Activated naive CD4-positive, alpha-beta T cell treated with Interleukin-2 at 50 U/mL for 16 hours (primary cell): Measurements from ENCODE around the gene TRIB2.
"Not testable (repeated sequence)": the region's sequence is repeated elsewhere in the genome, so short reads cannot be mapped to it uniquely, and the experiment has no call there.

Experiments
- DNase-seq: peaks from one replicate; pipeline ENCODE4 v3.0.0-alpha.2; 2020

Gene TRIB2

DNA sequence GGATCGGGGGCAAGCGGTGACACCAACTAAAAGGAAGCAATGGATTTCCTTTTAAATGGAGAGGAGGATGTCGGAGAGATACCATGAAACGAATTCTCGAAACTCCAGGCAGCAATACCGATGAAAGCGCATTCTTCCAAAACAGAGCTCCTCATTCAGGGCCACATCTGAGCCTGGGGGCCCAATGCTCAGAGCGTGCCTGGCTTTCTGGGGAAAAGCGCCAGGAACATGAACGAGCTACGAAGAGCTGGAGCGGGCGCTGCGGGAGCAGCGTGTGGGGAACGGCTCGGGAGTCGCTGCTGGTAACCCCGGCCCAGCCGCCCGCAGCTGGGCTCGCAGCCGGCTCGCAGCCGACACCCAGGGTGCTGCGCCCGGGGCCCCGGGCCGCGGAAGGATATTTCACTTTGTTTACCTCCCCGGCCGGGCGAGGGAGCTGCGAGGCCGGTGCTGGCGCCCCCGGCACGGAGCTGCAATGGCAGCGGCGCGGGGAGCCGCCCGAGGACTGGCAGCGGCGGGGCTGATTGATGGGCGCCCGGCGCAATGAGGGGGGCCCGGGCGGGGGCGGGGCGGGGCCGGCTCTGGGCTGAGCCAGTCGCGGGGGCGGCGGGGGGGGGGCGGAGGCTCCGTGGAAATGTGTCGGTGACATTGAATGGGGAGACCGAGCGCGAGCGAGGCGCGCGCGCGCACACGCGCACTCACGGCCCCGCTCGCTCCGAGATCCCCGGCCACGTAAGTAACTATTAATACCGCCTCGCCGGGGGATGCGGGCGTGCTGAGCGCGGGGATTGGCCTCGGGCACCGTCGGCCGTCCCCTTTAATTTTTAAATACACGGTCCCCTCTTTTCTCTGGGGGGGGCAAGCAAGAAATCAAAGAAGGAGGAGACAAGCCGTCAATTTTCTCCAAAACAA lies at the start of gene TRIB2:
Gene TRIB2 (plus strand): TSS at position 655 of the 909 bp plus-strand sequence. CDS start 1,372 bp downstream, outside the sequence.
- DNase-seq = peak; percentile 87

DNA sequence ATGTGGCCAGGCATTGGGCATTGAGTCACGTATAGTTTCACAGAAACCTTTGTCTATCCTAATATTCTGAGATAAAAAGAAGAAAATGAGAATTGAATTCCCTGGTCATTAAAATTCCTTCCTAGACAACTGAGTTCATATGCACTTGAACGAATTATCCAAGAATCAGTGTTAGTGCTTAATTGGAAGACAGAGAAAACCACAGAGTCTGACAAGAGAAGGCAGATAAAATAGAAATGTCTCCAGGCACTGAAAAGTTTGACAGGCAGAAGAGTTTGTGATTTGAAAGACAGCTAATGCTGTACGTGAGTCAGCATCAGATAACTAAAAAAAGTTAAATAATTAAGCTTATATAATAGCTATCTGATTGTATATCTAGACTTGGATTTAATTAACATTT lies 47.7 kb upstream of the TRIB2 start:
- no peak for DNase-seq

DNA sequence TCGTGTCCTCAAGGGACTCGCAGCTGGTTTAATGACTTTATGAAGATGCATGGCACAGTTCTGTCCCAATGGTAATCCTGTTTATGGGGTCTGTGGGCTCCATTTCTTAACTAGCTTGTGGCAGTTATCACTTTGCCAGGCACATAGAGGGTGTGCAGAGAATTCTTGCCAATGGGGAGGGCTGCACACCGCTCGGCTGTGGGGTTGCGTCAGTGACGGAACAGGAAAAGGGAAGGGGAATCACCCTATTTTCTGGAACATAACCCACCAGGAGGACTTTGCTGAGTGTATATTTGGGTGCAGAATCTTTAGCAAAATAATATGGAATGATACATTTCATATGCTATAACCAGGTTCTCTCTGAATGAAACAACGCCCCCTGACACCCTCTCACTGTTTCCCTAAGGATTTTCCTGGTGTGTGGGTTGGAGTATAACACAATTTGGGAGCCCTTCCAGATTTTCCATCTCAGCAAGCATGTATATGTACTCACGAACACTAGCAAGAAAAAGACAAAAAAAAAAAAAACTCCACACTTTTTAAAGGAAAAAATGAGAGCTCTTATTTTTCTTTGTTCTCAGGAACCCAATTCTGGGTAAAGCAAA lies 43.9 kb upstream of the TRIB2 start:
- DNase-seq = no peak

DNA sequence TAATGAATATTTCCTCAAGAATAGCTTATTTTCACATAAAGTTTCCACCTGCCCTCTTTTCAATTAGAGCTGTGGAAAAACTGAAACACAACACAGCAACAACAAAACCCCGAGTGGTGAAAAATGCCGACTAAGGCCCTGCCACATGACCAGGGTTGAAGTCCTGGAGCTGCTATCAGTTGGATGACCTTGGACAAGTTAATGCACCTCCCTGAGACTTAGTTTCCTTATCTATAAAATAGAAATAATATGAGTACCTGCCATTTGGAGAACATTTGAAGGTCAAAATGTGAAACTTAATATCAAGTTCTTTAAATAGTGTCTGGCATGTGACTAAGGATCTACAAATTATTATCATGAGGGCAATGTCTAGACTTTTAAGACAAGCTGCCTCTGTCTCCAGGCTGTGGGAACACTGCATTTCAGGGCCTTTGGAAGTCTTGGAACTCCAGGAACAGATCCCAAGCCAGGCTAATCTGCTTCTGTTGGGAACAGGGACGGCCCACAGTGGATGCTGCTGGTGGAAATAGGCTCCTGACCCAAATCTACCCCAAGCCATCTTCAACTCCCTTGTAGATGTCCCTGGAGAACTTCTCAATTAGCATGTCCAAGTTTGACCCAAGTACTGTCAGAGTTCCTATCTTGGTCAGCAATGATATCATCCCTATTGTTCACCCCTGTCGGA lies 42.0 kb upstream of the TRIB2 start:
- no peak for DNase-seq

DNA sequence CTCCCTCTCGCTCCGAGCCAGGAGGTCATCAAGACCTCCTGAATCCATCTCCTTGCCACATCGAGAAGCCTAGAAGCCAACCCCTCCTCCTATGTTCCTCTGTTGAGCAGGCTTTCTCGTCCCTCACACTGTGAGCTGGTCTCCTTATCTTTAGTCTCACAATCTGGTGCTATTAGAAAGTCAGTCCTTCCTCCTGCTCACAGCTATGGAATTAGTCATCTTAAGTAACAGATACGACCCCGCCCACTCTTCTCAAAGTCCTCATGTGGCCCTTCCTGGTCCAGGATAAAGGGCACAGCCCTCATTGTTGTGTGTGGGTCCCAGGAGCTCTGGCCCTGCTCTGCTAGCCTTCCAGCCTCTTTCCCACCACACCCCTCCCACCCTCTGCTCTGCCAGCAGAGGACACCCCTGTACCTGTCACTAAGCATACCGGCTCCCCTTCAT lies 41.4 kb upstream of the TRIB2 start:
- DNase-seq = no peak

DNA sequence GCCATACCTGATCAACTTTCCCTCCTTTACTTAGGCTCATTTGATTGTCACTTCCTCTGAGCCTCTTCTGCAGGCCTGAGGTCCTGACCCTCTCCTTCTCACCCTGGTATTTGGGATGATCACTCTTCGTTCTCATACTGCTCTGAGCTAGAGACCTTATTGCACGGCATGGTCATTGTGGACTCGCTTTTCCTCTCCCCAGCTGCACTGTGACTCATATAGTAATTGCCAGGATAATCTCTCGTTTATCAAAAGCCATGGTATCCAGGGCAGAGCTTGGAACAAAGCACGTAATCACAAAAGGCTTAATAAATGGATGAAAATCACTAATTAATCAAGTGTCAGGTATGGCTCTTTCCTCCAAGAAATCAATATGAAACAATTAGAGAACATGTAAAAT lies 40.9 kb upstream of the TRIB2 start:
- DNase-seq = no peak

DNA sequence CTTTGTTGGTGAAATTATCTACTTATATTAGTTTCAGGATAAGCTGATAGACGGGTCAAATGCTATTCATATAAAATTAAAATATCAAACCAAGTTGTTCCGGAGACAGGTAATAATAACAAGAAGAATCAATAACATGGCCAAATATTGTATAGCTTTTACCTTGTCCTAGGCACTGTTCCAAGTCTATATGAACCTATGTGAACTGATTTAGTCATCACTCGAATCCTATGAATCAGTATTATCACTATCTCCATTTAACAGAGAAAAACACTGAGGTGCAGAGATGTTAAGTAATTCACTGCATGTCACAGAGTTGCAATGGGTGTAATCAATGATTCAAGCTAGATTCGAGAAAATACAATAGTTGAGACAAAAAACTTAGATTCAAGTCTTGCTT lies 40.0 kb upstream of the TRIB2 start:
- DNase-seq = no peak

DNA sequence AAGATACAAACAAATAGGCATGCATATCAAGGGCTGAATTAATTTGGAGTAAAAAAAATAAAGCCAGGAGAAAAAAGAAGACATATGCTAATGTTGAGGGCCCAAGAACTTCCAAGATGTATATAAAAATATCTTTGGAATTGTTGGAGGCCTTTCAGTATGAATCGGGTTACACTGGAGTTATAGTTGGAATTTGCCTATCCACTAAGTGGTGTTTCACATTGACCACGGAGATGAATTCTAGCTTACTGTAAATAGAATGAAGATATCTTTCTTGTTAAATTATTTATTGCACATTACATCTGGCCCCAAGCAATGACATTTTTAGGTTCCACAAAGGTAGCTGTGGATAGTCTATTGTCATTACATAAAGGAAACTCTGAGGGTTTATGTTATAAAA lies 38.5 kb upstream of the TRIB2 start:
- no peak for DNase-seq

DNA sequence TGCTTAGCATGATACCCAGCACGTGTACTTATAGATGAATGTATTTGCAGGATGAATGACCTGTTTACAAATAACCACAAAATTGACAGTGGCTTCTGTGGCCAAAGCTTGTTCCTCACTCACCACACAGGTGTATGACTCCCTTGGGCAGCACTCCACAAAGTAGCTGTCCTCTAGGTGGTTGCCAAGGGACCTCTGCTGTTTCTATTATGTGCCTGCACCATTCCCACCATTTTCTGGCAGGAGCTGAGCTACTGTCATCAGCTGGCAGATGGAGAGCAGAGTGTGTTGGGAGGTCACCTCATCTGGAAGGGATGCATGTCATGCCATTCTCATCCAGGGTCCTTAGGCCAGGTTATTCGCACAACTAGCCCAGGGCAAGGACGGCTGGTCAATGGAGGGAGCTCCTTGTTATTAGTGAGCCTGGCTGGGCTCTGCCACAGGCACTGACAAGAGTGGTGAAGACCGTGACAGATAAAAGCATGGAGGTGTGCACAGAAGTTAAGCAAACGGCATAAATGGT lies 37.1 kb upstream of the TRIB2 start:
- no peak for DNase-seq

DNA sequence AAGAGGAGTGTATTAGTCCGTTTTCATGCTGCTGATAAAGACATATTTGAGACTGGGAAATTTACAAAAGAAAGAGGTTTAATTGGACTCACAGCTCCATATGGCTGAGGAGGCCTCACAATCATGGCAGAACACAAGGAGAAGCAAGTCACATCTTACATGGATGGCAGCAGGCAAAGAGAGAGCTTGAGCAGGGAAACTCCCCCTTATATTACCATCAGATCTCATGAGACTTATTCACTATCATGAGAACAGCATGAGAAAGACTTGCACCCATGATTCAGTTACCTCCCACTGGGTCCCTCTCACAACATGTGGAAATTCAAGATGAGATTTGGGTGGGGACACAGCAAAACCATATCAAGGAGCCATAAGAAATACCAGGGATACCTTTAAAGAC lies 36.6 kb upstream of the TRIB2 start:
- not testable (repeated sequence) for DNase-seq

DNA sequence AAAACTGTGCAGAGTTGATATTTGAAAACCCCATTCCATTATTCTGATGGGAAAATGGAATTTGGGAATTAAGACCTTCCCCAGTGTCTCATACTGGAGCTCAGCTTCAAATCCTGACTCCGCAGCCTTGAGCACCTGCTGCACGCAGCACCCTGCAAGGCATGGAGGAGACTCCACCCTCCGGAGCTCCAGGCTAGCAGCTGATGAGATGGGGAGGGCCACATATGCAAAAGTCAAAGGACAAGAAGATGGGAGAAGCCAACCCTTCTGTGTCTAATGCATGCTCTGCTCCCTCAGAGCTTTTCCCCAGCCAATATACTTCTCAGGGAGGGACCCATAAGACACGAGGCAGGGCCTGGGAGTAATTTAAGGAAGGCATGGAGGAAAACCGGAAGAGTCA lies 34.7 kb upstream of the TRIB2 start:
- no peak for DNase-seq

DNA sequence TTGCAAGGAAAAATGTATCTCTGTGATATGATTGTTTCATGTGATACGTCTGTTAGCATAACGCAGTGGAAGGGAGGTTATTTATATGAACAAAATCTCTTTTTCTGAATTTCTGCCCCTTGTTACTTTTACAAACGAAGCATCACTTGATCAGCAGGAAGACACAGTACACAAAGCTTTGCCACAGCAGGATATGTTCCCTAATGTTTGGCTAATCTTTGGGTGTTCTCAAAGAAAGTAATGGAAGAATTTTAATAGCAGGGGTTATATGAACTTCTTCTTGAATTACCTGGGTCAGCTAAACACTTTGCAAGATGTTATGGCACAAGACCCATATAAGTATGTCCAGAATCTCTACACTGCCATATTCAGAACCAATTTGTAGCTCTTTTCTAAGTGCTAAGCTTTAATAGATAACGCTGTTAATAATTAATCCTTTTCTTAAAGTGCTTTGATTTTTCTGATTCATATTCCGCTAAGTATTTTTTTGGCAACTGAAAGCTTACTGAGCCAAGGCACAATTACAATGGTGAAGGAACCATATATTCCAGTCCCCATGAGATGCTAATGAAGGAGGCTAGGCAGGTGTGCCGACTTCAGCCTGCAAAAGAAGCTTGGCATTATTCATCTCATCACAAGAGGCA lies 33.2 kb upstream of the TRIB2 start:
- no peak for DNase-seq

DNA sequence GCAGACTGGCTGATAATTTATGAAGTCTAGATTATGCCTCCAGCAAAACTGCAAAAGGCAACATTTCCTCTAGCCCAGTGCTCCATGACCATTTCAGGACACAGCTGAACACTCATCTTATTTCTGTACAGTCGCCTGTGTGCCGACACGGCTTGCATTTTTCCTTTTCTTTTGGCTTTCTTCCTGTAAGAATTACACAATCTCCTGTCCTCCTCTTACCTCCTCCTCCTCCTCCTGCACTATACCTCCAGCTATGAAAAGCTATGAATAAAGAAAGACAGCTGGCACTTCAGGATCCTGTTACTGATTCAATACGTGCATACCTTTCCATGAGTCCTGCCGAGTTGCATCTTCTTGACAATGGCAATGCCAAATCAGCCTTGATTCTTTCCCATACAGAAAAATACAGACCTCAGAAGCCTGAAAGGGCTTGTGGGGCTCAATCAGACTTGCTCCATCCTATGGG lies 32.2 kb upstream of the TRIB2 start:
- DNase-seq = no peak

DNA sequence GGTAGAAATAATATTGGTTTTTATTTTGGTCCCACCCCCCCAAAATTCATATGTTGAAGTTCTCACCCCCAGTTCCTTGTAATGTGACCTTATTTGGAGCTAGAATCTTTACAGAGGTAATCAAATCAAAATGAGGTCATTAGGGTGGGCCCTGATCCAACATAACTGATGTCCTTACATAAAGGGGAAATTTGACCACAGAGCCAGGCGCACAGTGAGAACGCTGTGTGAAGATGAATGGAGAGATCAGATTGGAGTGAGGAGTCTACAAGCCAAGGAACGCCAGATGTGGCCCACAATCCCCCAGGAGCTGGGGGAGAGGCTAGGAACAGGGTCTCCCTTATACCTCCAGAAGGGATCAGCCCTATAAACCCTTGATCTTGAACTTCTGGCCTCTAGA lies 31.6 kb upstream of the TRIB2 start:
- no peak for DNase-seq

DNA sequence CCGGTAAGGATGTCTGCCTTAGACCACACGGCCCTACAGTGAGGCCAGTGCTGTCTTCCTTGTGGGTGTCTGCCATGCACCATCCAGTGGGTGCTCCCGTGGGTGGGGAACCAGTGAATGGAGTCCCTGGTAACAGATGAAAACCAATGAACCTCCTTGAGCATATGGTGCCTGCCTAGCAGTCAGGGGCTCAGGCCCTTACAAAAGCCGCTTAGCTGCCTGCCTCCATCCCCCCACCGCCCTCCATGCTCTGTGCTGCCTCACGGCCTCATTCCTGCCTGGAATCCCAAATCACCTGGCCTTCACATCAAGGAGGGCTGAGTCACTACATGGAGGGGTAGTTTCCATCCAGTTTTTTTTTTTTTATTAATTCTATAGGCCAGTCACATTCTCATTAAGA lies 30.8 kb upstream of the TRIB2 start:
- no peak for DNase-seq

DNA sequence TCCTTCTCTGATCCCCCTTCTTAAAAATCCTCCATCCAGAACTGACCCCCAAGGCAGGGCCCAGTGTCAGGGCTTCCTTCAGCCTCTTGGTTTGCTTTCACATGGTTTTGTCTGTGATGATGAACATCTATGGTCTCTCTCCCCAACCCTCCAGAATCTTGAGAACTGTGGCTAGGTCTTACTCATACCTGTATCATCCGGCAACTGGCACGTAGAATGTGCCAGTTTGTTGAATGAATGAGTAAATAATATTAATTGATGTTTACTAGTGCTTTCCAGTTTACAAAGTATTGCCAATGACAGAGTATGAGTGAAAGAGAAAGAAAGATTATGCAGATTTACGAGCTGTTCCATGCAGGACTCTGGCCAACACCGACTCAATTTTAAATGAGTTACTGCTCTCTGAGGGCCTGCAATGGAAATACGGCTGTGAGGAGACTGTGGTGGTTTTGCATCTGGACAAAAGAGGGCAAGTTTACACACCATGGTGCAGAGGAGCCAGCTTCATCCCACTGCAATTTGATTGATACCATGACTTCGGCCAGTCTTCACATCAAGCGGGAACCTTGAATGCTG lies 29.9 kb upstream of the TRIB2 start:
- no peak for DNase-seq

DNA sequence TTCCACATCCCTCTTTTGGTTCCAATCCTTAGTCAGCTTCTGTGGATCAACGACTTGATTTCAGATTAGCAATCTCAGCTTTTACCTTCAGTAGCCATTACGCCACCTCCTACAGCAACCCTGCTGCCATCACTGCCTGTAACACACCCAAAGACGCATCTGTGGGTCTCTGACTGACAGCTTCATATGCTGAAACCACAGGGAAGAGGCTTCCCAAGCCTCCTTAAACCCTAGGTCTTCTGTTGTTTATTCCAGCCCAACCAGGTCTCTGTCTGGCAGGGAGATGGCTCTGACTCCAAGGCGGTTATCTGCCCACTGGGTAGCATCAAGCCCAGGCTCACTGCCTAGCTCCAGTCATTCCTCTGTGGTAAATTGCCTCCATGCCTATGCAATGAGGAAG lies 28.6 kb upstream of the TRIB2 start:
- DNase-seq = no peak

DNA sequence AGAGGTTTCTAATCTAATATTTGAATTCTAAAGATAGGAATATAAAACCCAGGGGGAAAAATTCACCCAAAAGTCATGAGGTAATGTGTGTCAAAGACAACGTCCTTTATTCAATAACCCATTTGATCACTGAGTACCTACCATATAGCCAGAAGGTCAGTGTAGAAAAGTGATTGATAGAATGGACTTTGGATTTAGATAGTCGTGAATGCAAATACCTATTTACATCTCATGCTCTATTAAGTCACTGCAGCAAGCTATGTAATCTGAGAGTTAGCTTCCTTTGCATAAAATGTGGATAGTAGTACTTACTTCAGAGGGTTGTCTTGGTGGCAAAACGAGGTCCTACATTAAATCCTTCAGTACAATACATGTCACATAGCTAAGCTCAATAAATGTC lies 27.8 kb upstream of the TRIB2 start:
- no peak for DNase-seq

DNA sequence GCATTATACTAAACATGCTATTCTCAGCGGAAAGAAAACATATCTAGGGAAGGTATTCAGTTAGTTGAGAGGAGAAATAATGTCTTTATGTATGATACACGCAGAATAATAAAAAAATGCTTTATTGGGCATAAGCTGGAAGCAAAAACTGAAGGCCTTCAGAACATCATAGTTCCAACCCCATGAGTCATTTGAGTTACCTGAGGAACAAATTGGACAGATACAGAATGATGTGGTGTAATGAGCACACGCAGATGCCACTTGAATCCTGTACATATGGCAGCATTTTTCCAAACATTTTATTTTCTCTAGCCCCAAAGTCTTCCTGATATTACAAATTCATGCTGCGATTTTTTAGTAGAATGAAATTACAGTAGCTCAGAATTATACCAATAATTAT lies 23.2 kb upstream of the TRIB2 start:
- no peak for DNase-seq

DNA sequence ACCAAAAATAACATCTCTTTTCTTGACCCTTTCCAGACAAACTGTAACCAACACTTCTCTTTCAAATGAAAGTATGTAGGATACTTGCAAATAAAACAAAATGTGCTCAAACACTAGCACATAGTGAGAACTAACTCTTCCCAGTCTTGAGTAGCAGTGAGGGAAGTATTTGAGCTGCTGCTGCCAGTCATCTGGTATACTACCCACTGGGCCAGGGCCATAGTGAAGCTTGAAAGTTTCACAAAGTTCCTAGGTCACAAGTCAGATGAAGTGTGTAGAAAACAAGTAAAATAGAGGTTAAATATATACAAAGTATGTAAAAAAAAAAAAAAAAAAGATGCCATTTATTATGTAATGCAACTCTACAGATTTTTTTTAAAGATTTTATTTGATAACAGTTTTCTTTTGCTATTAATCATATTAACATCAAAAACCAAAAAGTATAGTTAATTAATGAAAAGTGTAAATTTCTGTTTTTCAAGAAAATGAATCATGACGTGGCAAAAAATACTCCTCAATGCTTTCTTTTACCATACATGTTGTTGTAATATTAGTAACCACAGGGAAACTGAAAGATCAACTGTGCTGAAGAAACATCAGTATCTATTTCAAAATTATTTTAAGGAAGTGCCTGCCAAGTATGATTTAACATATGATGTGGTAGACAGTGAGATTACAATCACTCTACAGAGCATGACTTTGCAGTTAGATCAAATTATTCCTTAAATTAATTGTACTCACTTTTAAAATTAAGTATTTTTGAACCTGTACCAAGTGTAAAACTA lies 21.6 kb upstream of the TRIB2 start:
- DNase-seq = no peak

DNA sequence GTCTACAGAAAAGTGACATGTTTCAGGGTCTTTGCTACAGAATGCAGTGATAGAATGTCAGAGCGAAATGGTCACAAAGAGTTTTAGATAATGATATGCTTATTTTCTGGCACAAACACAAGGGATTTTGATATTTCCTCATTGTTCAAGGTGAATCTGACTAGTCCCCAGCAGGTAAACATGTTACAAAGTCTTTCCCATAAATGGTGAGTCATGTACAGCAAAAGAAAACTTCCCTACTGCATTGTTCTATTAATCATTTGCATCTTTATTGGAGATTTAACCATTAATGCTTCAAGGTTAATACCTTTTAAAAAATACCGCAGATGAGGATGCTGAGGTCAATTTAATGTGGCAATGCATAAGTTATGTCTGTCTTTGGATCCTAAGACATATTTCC lies 19.1 kb upstream of the TRIB2 start:
- DNase-seq = no peak

DNA sequence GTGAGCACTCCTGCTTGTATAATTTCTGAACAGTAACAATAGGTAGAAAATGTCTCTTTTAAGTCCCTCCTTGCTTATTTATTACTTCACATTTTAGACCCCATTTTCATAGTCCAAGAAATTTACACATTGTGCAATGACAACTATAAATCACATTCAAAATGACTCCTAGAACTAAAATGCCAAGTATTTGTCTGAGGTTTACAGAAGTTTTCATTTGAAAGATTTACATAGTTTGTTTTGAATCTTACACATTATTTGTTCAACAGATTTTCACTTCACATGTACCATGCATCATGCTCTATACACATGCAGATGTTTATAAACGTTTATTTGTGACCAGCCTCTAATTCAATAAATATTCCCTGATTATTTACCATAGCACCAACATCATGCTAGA lies 15.7 kb upstream of the TRIB2 start:
- no peak for DNase-seq
